Jurkat, Clone E6-1 (cell line): ENCODE data around the gene CXCR6.

ENCODE experiments used
- DNase-seq: peaks from one replicate; pipeline ENCODE4 v3.0.0-alpha.2; 2011; ENCODE audit warnings: low read depth, low spot score
- H3K4me3 ChIP-seq: 2 replicates; pipeline ENCODE4 v1.5.1; 2011; ENCODE audit warnings: mild to moderate bottlenecking, low read length, control low read depth, moderate library complexity

CXCR6 gene

DNA sequence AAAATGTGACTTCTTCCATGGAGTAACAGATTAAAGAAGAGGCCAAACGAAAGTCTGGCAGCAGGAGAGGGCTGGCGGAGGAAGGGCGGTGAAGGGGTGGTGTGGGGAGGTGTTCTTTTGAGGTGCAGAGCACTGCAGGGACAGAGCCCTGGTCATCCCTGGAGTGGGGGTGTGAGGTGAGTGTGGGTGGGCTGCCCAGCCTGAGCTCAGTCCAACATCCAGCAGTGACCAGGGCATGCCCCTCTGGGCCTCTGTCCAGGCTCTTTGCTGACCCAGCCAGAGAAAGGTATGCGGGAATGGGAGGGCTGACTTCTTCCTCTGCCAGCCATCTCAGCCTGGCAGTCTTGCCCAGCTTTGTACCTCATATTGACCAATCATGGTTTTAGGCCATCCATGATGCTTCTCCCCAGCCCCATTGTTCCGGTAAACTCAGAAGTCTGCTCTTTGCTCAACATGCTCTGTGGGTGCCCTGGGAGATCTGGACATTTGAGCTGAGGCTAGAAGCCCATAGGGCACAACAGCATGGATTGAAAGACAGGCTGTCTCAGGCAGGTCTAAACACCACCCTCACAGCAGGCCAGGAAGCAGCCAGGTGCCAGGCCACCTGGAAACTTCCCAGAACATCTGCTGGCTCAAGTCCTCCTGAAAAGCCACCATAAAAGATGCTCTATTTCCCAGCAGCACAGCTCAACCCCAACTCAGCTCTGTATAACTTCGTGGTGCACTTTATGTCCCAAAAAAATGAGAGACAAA is 25.9 kb upstream of the CXCR6 start:
- H3K4me3 ChIP-seq, result no peak overlapping the region

DNA sequence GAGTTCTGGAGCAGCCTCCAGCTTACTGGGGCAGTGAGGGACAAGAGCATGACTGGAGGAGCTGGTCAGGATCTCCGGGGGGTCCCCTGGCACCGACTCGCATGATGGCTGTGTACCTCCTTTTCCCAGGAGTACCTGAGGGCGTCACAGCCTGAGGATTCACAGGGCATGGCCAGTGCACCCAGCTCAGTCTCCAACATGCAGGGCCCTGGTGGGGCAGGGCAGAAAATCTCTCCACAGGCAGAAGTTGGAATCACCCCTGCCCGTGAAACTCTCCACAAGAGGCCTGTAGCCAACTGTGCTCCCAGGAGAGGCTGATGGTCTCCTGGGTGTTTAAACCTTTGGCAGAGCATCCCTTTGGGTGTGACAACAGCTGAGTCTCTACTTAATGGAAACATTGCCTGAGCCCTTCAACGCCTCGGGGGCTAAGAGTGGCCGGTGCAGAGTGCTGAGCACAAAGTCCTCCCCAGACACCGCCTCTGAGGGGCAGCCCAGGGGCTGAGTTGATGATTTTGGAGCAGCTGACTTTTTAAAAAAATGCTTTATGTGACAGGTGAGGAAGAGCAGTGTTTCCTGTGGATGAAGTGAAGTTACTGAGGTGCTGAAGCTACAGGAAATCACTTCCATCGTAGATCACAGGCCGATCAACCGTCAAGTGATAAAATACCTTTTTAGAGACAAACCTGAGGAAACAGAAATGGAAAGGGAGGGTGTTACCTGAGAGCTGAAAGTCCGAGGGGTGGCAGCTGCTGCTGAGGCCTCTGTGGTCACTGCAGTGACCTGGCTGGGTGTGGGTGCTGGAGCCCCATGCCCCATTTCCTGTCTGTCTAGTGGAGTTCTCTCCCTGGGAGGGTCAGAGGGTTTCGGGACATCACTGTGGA is 21.9 kb upstream of the CXCR6 start:
- peak; percentile 57 for DNase-seq
- no peak overlapping the region for H3K4me3 ChIP-seq

More for the DNA sequence above, 25.9 kb upstream of the CXCR6 start:
- no peak for DNase-seq

DNA sequence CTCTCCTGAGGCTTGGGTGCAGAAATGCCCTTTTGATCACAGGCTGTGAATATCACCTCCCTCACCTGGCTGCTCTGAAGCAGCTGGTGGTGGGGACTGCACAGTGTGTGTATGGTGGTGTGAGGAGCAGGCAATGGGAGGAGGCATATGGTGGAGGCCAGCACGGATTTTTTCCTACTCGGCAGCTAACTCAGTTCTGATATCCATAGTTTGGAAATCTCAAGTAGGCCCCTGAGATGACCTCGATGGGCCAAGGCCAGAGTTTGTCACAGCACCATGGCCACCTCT is 21.3 kb upstream of the CXCR6 start:
- H3K4me3 ChIP-seq, result no peak overlapping the region
- DNase-seq, result no peak

DNA sequence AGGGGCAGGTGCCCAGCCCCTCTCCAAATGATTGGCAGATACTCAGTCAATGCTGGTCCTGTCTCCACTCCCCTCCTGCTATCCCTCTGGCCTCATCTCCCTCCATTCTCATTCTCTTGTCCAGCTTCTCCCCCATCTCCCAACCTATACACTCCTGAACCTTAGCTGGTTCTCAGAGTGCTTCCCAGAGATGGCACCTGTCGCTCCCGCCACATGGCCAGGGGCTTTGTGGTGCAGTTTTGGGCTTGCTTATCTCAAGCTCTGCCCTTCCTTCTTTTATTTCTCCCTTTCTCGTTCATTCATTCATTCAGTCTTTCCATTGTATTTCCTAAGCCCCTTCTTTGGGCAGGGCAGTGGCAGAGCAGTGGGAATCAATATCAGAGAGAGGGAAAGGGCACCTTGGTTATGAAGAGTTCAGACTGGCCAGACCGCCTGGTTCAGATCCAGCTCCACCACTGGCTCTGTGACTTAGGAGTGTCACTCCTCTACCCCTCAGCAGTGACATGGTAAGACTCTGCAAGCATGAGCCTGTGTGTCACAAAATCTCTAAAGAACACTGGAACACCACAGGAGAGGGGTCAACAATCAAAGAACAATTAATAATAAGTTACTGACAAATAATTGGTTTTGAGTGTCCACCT is 20.2 kb upstream of the CXCR6 start:
- no peak for DNase-seq
- no peak overlapping the region for H3K4me3 ChIP-seq

DNA sequence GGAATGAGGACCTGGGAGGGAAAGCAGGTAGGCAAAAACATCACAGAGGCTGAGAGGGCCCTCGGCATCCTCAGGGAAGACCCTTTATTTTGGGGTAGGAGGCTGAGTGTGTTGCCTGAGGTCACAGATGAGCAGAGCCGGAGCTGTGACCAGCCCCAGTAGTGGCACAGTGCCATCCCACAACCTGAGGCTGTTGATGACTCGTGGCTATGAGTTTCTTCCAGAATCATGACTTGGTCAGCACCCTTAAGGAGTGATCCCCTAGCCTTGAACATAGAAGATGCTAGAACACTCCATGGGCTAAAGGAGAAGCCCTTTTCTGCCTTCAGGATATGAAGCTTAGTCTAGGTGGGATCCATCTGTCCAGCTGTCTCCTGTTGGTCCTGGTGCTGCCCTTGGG is 19.5 kb upstream of the CXCR6 start:
- no peak overlapping the region for H3K4me3 ChIP-seq
- DNase-seq, result no peak

DNA sequence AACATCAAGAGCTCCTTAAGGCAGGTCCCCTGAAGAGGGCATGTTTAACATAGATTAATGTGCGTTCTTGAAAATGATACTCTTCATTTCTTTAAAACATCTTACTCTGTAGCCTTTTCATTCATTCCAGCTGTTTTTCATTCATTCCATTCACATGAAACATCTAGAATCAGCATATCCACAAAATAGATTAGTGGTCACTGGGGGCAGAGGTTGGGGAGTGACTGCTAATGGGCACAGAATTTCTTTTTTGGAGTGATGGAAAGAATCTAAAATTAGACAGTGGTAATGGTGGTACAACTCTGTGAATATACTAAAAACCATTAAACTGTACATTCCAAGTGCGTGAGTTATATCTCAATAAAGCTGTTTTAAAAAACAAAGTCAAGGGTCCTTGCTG is 15.4 kb upstream of the CXCR6 start:
- DNase-seq, result no peak
- H3K4me3 ChIP-seq, result no peak overlapping the region

DNA sequence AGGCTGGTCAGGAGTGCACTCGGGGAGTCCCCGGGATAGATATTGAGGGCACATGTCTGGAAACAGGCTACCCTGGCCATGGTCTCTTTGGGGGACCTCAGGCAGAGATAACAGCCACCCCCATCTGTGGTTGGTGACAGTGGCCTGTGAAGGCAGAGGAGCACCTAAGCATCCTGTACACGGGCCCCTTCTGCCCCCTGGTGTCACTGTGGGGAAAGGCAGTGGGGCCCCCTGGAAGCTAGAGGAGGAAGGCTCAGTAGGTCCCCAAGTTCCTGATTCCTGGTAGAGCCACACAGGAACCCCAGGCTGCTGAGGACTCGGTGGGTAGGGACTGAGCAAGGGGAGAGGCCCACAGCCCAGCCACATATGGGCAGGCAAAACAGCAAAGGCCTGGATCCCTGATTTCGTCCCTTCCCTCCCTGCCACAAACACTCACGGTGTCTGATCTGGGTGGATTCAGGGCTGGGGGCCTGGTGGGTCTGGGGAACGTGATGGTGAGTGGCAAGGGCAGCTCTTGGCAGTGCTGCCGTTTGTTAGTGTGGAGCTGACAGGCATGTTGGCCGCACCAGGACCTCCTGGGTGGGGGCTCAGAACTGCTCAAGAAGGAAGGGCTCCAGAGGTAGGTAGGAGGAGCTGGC is 14.1 kb upstream of the CXCR6 start:
- no peak for DNase-seq
- H3K4me3 ChIP-seq, result no peak overlapping the region

DNA sequence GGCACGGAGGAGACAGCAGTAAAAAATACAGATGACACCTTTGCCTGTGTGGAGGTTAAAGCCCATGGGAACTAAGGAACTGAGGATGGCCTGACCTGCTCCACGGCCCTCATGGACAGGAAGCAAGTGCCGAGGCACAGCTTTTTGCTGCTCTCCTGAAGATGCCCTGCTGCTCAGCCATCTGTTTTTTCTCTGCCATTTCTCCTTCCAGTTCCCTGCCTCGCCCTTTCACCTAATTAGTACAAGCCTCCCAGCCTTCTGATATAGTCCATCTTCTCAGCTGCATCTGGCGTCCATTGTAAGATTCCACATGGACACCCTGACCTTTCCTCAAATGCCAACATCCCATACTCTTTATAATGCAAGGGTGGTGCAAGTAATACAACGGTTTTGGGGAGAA is 11.8 kb upstream of the CXCR6 start:
- DNase-seq, result no peak

DNA sequence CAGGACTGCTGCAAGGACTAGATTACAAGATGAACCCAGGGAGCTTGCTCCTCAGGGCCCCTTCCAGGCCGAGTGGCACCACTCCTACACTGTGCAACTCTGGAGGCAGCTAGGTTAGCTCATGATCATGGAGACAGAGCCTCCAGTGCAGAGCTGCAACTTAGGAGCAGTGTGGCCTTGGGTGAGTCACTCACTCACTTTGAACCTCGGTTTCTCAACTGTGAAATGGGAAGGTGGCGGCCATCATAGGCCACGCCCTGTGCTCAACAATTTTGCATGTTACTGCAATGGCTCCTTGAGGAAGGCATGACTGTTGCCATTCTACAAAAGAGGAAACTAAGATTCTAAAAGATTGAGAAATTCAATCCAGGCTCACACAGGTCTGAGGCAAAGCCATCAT is 11.2 kb upstream of the CXCR6 start:
- no peak for DNase-seq
- H3K4me3 ChIP-seq, result no peak overlapping the region

More for the DNA sequence above, 11.8 kb upstream of the CXCR6 start:
- no peak overlapping the region for H3K4me3 ChIP-seq

DNA sequence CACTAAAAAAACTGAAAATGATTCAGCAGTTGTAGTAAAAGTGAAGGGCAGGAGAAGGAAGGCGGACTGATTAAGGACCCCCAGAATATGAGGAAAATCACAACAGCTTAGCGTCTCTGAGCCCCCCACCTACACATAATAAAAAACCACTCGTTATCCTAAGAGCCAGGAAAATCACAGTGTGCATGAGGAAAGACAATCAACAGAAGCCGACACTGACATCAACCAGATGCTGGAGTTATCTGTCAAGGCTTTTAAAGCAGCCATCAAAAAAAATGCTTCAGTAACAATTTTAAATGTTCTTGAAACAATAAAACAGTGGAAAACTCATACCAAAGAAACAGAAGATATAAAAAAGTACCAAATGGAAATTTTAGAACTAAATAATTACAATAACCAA is 9.7 kb upstream of the CXCR6 start:
- H3K4me3 ChIP-seq, result no peak overlapping the region
- no peak for DNase-seq

DNA sequence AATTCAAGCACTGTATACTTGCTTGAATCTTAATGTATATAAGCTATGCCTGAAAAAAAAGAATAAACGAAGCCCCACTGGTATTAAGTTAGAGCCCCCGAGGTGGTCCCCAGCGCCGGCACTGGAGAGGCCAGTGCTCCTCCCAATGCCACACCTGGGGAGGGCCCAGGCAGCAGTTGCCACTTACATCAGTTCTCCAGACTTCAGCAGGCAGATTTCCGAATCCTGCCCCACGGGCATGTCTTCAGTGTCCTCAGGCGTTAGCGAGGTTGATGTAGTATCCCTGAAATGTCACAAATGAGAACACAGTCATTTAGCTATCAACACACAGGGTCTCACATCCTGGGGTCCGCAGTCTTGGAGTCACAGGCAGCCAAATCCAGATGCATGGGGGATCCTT is 7.0 kb upstream of the CXCR6 start:
- no peak for DNase-seq
- no peak overlapping the region for H3K4me3 ChIP-seq

DNA sequence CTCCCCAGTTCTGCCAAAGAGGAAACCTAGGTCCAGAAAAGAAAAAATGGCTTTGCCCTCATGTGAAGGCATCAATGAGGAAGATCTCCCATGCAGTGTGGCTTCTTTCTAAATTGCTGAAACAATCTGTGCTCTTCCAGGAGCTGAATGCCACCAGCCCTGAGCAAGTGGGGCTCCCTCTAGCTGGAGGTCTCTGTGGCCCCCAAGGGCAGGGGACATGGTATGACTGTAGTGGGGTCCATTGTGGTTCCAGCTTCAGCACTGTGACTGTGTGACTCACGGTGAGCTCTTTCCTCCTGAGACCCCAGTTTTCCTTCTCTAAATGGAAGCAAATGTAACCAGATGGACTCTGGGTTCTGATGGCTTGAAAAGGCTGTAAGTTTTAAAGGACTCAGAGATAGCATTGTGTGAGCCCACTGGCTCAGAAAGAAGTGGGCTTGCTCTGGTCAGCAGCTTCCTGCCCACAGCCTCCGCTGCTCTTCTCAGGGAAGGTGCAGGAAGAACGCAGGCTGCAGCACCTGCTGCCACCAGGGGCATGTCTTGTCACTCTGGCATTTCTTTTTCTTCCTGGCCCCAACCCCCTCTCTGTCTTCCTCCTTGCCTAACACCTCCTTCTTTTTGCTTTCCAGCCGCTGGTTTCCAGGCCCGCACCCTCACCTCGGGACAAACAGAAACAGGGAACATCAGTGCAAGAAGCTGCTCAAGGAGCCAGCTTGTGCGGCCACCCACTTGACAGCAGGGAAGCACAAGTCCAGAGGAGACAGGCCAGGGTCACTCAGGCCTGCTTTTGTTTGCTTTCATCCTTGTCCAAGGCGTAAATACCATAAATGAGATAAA is 5.8 kb upstream of the CXCR6 start:
- DNase-seq, result no peak

DNA sequence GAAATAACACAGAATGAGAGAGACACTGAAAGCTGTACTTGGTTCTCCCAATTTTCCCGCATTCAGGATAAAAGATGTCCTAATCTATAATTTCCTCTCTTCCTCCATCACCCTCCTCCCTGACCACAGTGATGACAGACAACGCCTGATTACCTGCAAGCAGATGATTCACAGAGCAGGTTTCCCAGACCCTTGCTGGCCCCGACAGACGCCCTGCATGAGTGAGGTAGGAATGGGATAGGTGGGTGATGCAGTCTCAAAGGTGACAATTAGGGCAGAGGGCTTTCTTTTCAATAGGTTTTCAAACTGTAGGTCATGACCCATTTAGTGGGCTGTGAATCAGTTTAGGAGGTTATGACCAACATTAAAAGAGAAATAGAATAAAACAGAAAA is 5.2 kb upstream of the CXCR6 start:
- no peak for DNase-seq
- no peak overlapping the region for H3K4me3 ChIP-seq

More for the DNA sequence above, 5.8 kb upstream of the CXCR6 start:
- H3K4me3 ChIP-seq, result no peak overlapping the region

DNA sequence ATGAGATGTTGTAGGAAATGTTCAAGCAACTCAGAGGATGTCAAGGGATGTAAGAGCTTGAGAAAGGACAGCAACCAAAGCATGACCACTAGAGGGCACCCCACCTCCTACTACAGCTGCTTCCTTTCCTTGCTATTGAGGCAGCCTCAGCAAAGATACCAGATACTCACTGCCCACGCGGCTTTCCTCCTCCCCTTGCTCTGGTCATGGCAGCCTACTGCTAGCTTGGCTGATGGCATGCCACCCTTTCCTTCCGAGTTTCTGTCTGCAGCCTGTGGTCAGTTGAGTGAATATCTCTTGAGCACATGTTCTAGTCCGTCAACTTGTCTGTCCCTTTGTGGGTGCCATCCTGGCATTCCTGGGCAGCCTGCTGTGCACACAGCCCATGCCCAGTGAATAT is 4.4 kb upstream of the CXCR6 start:
- peak; percentile 93 for DNase-seq
- no peak overlapping the region for H3K4me3 ChIP-seq

DNA sequence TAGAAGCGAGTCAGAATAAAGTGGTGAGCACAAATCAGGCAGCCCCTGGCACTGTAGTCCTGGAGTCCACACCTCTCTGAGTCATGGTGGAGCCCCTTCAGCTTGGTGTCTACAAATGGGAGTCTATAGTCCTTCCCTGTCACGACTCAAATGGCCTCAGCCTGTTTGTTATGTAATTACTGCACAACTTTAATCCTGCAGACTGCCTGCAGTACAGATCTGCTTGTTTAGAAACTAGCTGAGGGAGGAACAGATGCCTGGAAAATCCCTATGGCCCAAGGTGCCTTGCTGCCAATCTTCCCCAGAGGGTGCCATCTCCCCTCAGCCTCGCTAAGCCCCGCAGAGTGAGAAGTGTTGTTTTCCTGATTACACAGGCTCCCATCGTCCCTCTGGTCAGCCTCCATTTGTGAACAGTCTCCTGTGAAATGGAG is 3.9 kb upstream of the CXCR6 start:
- DNase-seq, result no peak
- no peak overlapping the region for H3K4me3 ChIP-seq

DNA sequence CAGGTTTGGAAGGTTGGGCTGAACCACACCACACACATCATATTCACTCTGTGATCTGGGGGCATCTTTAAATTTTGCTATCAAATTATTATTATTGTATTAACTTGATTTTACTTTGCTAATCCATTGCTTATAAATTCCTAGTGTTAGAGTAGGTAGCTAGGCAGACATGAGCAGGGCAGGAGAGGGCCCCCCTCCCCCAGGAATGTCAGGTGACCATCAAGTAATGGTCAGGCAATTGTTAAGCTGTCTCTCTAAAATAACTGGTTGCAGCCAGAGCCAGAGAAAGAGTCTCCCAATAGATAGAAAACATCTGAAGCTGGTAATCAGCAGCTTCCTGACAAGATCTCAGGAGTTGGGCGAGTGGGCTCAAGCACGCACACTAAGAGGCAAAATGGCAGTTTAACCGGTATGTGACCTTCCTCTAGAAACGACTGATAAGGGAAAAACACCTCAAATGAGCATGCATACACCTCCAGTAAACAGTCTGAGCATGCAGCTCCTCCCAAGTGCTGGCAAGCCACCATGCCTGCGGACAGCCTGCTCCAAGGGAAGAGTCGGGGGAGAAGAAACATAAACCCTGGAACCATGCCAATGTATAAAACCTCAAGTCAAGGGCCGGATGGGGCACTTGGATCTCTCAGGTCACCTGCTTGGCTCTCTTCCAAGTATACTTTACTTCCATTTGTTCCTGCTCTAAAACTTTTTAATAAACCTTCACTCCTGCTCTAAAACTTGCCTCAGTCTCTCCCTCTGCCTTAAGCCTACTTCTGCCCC is 3.1 kb upstream of the CXCR6 start:
- no peak overlapping the region for H3K4me3 ChIP-seq
- DNase-seq, result no peak

DNA sequence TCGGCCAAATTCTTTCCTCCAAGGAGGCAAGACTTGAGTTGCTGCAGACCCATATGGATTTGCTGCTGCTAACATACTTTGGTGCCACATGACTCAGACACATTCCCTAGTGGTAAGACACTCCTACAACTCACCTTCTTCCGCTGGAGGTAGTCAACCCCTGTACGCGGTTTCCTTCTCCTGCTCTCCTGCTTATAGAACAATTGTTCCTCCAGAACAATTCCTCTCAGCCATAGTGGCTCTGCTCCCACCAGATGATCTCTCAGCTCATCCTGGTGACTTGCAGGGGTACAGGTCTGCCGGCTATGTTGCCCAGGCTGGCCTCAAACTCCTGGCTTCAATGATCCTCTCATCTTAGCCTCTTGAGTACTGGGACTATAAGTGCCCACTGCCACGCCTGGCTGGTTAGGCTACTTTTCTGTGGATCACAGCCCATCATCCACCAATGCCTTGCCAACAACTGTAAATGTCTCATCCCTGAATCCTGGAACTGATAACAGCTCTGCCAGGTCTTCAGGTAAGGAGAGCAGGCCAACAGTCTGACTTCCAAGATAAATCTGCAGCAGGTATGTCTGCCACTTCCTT is 2.4 kb upstream of the CXCR6 start:
- H3K4me3 ChIP-seq, result no peak overlapping the region
- DNase-seq, result no peak
